ENCODE measurements around the gene SERTAD2.

SERTAD2 gene

GRCh38 chr2:64688909-64689308 lies 35.2 kb upstream of the SERTAD2 start:
- Histone ChIP-seq H3K36me3 (ENCODE audit: control insufficient read depth in 2 of 2, insufficient read depth in 2 of 2, low read length in 2 of 2) (no peaks in the 10 kb centered on the region), H3K4me3 (ENCODE audit: low read length in 2 of 2) (no peak overlapping the region), H3K9me3 (ENCODE audit: control insufficient read depth in 2 of 2, low read length in 2 of 2) (no peaks in the 10 kb centered on the region), H3K27ac (ENCODE audit: low read depth in 2 of 2, low read length in 2 of 2) (no peak overlapping the region), H3K4me1 (ENCODE audit: control insufficient read depth in 2 of 2, insufficient read depth in 2 of 2, low read length in 2 of 2) (no peaks in the 10 kb centered on the region), H3K9ac (ENCODE audit: low read depth in 1 of 2, low read length in 2 of 2) (no peak overlapping the region), H3K27me3 (ENCODE audit: control insufficient read depth in 2 of 2, insufficient read depth in 2 of 2, low read length in 2 of 2) (no peaks in the 10 kb centered on the region)

GRCh38 chr2:64686283-64686956 lies 32.7 kb upstream of the SERTAD2 start:
- Histone ChIP-seq H3K4me3 (ENCODE audit: low read length in 2 of 2) (no peak overlapping the region), H3K36me3 (ENCODE audit: control insufficient read depth in 2 of 2, insufficient read depth in 2 of 2, low read length in 2 of 2) (no peaks in the 10 kb centered on the region), H3K9ac (ENCODE audit: low read depth in 1 of 2, low read length in 2 of 2) (no peak overlapping the region), H3K27me3 (ENCODE audit: control insufficient read depth in 2 of 2, insufficient read depth in 2 of 2, low read length in 2 of 2) (no peaks in the 10 kb centered on the region), H3K4me1 (ENCODE audit: control insufficient read depth in 2 of 2, insufficient read depth in 2 of 2, low read length in 2 of 2) (no peaks in the 10 kb centered on the region), H3K27ac (ENCODE audit: low read depth in 2 of 2, low read length in 2 of 2) (no peak overlapping the region), H3K9me3 (ENCODE audit: control insufficient read depth in 2 of 2, low read length in 2 of 2) (no peaks in the 10 kb centered on the region)

GRCh38 chr2:64685430-64685829 lies 31.7 kb upstream of the SERTAD2 start:
- H3K9me3 ChIP-seq (ENCODE audit: control insufficient read depth in 2 of 2, low read length in 2 of 2): no peaks in the 10 kb centered on the region
- no peak overlapping the region for H3K9ac ChIP-seq (ENCODE audit: low read depth in 1 of 2, low read length in 2 of 2)
- no peak overlapping the region for H3K4me3 ChIP-seq (ENCODE audit: low read length in 2 of 2)
- H3K27ac ChIP-seq (ENCODE audit: low read depth in 2 of 2, low read length in 2 of 2): no peak overlapping the region
- H3K4me1 ChIP-seq (ENCODE audit: control insufficient read depth in 2 of 2, insufficient read depth in 2 of 2, low read length in 2 of 2): no peaks in the 10 kb centered on the region
- H3K27me3 ChIP-seq (ENCODE audit: control insufficient read depth in 2 of 2, insufficient read depth in 2 of 2, low read length in 2 of 2): no peaks in the 10 kb centered on the region
- no peaks in the 10 kb centered on the region for H3K36me3 ChIP-seq (ENCODE audit: control insufficient read depth in 2 of 2, insufficient read depth in 2 of 2, low read length in 2 of 2)

GRCh38 chr2:64683771-64684510 lies 30.2 kb upstream of the SERTAD2 start:
- no peaks in the 10 kb centered on the region for H3K4me1 ChIP-seq (ENCODE audit: control insufficient read depth in 2 of 2, insufficient read depth in 2 of 2, low read length in 2 of 2)
- no peaks in the 10 kb centered on the region for H3K27me3 ChIP-seq (ENCODE audit: control insufficient read depth in 2 of 2, insufficient read depth in 2 of 2, low read length in 2 of 2)
- no peak overlapping the region for H3K4me3 ChIP-seq (ENCODE audit: low read length in 2 of 2)
- H3K36me3 ChIP-seq (ENCODE audit: control insufficient read depth in 2 of 2, insufficient read depth in 2 of 2, low read length in 2 of 2): no peaks in the 10 kb centered on the region
- H3K9ac ChIP-seq (ENCODE audit: low read depth in 1 of 2, low read length in 2 of 2): no peak overlapping the region
- no peak overlapping the region for H3K27ac ChIP-seq (ENCODE audit: low read depth in 2 of 2, low read length in 2 of 2)
- H3K9me3 ChIP-seq (ENCODE audit: control insufficient read depth in 2 of 2, low read length in 2 of 2): no peaks in the 10 kb centered on the region

- Histone ChIP-seq H3K9ac (ENCODE audit: low read depth in 1 of 2, low read length in 2 of 2) (no peak overlapping the region), H3K4me3 (ENCODE audit: low read length in 2 of 2) (no peak overlapping the region), H3K9me3 (ENCODE audit: control insufficient read depth in 2 of 2, low read length in 2 of 2) (no peaks in the 10 kb centered on the region), H3K36me3 (ENCODE audit: control insufficient read depth in 2 of 2, insufficient read depth in 2 of 2, low read length in 2 of 2) (no peaks in the 10 kb centered on the region), H3K27me3 (ENCODE audit: control insufficient read depth in 2 of 2, insufficient read depth in 2 of 2, low read length in 2 of 2) (no peaks in the 10 kb centered on the region), H3K27ac (ENCODE audit: low read depth in 2 of 2, low read length in 2 of 2) (no peak overlapping the region), H3K4me1 (ENCODE audit: control insufficient read depth in 2 of 2, insufficient read depth in 2 of 2, low read length in 2 of 2) (no peaks in the 10 kb centered on the region)
Measured at GRCh38 chr2:64681479-64681967, 27.8 kb upstream of the SERTAD2 start.

GRCh38 chr2:64679673-64680425 lies 26.1 kb upstream of the SERTAD2 start:
- Histone ChIP-seq H3K36me3 (ENCODE audit: control insufficient read depth in 2 of 2, insufficient read depth in 2 of 2, low read length in 2 of 2) (no peaks in the 10 kb centered on the region), H3K9me3 (ENCODE audit: control insufficient read depth in 2 of 2, low read length in 2 of 2) (no peaks in the 10 kb centered on the region), H3K4me1 (ENCODE audit: control insufficient read depth in 2 of 2, insufficient read depth in 2 of 2, low read length in 2 of 2) (no peaks in the 10 kb centered on the region), H3K4me3 (ENCODE audit: low read length in 2 of 2) (no peak overlapping the region), H3K27me3 (ENCODE audit: control insufficient read depth in 2 of 2, insufficient read depth in 2 of 2, low read length in 2 of 2) (no peaks in the 10 kb centered on the region), H3K9ac (ENCODE audit: low read depth in 1 of 2, low read length in 2 of 2) (no peak overlapping the region), H3K27ac (ENCODE audit: low read depth in 2 of 2, low read length in 2 of 2) (no peak overlapping the region)

GRCh38 chr2:64678771-64679590 lies 25.3 kb upstream of the SERTAD2 start:
- Histone ChIP-seq H3K4me1 (ENCODE audit: control insufficient read depth in 2 of 2, insufficient read depth in 2 of 2, low read length in 2 of 2) (no peaks in the 10 kb centered on the region), H3K4me3 (ENCODE audit: low read length in 2 of 2) (no peak overlapping the region), H3K9me3 (ENCODE audit: control insufficient read depth in 2 of 2, low read length in 2 of 2) (no peaks in the 10 kb centered on the region), H3K27me3 (ENCODE audit: control insufficient read depth in 2 of 2, insufficient read depth in 2 of 2, low read length in 2 of 2) (no peaks in the 10 kb centered on the region), H3K36me3 (ENCODE audit: control insufficient read depth in 2 of 2, insufficient read depth in 2 of 2, low read length in 2 of 2) (no peaks in the 10 kb centered on the region), H3K27ac (ENCODE audit: low read depth in 2 of 2, low read length in 2 of 2) (no peak overlapping the region), H3K9ac (ENCODE audit: low read depth in 1 of 2, low read length in 2 of 2) (no peak overlapping the region)

- Histone ChIP-seq H3K36me3 (ENCODE audit: control insufficient read depth in 2 of 2, insufficient read depth in 2 of 2, low read length in 2 of 2) (no peaks in the 10 kb centered on the region), H3K4me1 (ENCODE audit: control insufficient read depth in 2 of 2, insufficient read depth in 2 of 2, low read length in 2 of 2) (no peaks in the 10 kb centered on the region)
Measured at GRCh38 chr2:64677530-64677929, 23.8 kb upstream of the SERTAD2 start.

GRCh38 chr2:64675860-64676259 lies 22.1 kb upstream of the SERTAD2 start:
- Histone ChIP-seq H3K4me3 (ENCODE audit: low read length in 2 of 2) (no peak overlapping the region), H3K27me3 (ENCODE audit: control insufficient read depth in 2 of 2, insufficient read depth in 2 of 2, low read length in 2 of 2) (no peaks in the 10 kb centered on the region)

More at GRCh38 chr2:64677530-64677929, 23.8 kb upstream of the SERTAD2 start:
- H3K4me3 ChIP-seq (ENCODE audit: low read length in 2 of 2): no peak overlapping the region
- H3K9me3 ChIP-seq (ENCODE audit: control insufficient read depth in 2 of 2, low read length in 2 of 2): no peaks in the 10 kb centered on the region
- no peak overlapping the region for H3K9ac ChIP-seq (ENCODE audit: low read depth in 1 of 2, low read length in 2 of 2)
- no peaks in the 10 kb centered on the region for H3K27me3 ChIP-seq (ENCODE audit: control insufficient read depth in 2 of 2, insufficient read depth in 2 of 2, low read length in 2 of 2)
- H3K27ac ChIP-seq (ENCODE audit: low read depth in 2 of 2, low read length in 2 of 2): no peak overlapping the region

More at GRCh38 chr2:64675860-64676259, 22.1 kb upstream of the SERTAD2 start:
- no peak overlapping the region for H3K27ac ChIP-seq (ENCODE audit: low read depth in 2 of 2, low read length in 2 of 2)
- no peaks in the 10 kb centered on the region for H3K36me3 ChIP-seq (ENCODE audit: control insufficient read depth in 2 of 2, insufficient read depth in 2 of 2, low read length in 2 of 2)
- H3K9me3 ChIP-seq (ENCODE audit: control insufficient read depth in 2 of 2, low read length in 2 of 2): no peaks in the 10 kb centered on the region
- H3K4me1 ChIP-seq (ENCODE audit: control insufficient read depth in 2 of 2, insufficient read depth in 2 of 2, low read length in 2 of 2): no peaks in the 10 kb centered on the region
- no peak overlapping the region for H3K9ac ChIP-seq (ENCODE audit: low read depth in 1 of 2, low read length in 2 of 2)
